Mesendoderm (in vitro differentiated cells): ENCODE measurements around the gene UBE2B.
"Not testable (repeated sequence)": the region's sequence is repeated elsewhere in the genome, so short reads cannot be mapped to it uniquely, and the experiment has no call there.

Experiments
- DNase-seq: peaks from one replicate; pipeline ENCODE4 v3.0.0; 2013
- H2AK5ac ChIP-seq: 2 replicates; pipeline ENCODE4 v1.6.1; 2013; ENCODE audit warnings: low read length, inconsistent platforms
- H2BK120ac ChIP-seq: 2 replicates; pipeline ENCODE4 v1.6.1; 2013; ENCODE audit warnings: low read depth, mild to moderate bottlenecking, low read length, moderate library complexity, mixed read lengths
- H2BK15ac ChIP-seq: replicated peaks from 2 replicates; pipeline ENCODE4 v1.6.1; 2013; ENCODE audit warnings: low read depth, mild to moderate bottlenecking, moderate library complexity
- H2BK5ac ChIP-seq: 2 replicates; pipeline ENCODE4 v1.6.1; 2013; ENCODE audit warnings: low read length, inconsistent platforms
- H3K18ac ChIP-seq: 2 replicates; pipeline ENCODE4 v1.6.1; 2013; ENCODE audit warnings: mild to moderate bottlenecking, low read length, mixed read lengths
- H3K23ac ChIP-seq: one replicate; pipeline ENCODE4 v1.6.1; 2013; ENCODE audit warnings: low read length
- H3K27ac ChIP-seq: 2 replicates; pipeline ENCODE4 v1.5.1; 2013; ENCODE audit warnings: low read depth, mild to moderate bottlenecking, inconsistent platforms, low read length, moderate library complexity
- H3K27me3 ChIP-seq: 2 replicates; pipeline ENCODE4 v1.6.1; 2013; ENCODE audit warnings: low read length, control low read depth, mild to moderate bottlenecking, inconsistent platforms; ENCODE audit not compliant: insufficient read depth, poor library complexity
- H3K36me3 ChIP-seq: 2 replicates; pipeline ENCODE4 v1.6.1; 2013; ENCODE audit warnings: low read length, inconsistent platforms; ENCODE audit not compliant: control insufficient read depth, insufficient read depth
- H3K4ac ChIP-seq: one replicate; pipeline ENCODE4 v1.6.1; 2013; ENCODE audit warnings: low read depth, mild to moderate bottlenecking, low read length, moderate library complexity
- H3K4me1 ChIP-seq: 2 replicates; pipeline ENCODE4 v1.6.1; 2013; ENCODE audit warnings: low read depth, low read length, inconsistent platforms; ENCODE audit not compliant: control insufficient read depth
- H3K4me2 ChIP-seq: 2 replicates; pipeline ENCODE4 v1.6.1; 2013; ENCODE audit warnings: low read length
- H3K4me3 ChIP-seq: 2 replicates; pipeline ENCODE4 v1.5.1; 2013; ENCODE audit warnings: mild to moderate bottlenecking, low read length
- H3K56ac ChIP-seq: one replicate; pipeline ENCODE4 v1.6.1; 2013; ENCODE audit warnings: low read length
- H3K79me1 ChIP-seq: 2 replicates; pipeline ENCODE4 v1.6.1; 2013; ENCODE audit warnings: low read length, inconsistent platforms
- H3K79me2 ChIP-seq: 2 replicates; pipeline ENCODE4 v1.6.1; 2013; ENCODE audit warnings: mild to moderate bottlenecking, low read length; ENCODE audit not compliant: control insufficient read depth, insufficient read depth
- H3K9ac ChIP-seq: 2 replicates; pipeline ENCODE4 v1.6.1; 2013; ENCODE audit warnings: low read length, inconsistent platforms
- H4K5ac ChIP-seq: one replicate; pipeline ENCODE4 v1.6.1; 2013; ENCODE audit warnings: low read length
- H4K8ac ChIP-seq: one replicate; pipeline ENCODE4 v1.6.1; 2013; ENCODE audit warnings: low read depth, mild to moderate bottlenecking, control low read depth, low read length, moderate library complexity
- WGBS: extraction: QIAGEN DNeasy Blood & Tissue Kit; methylation state at CpG from one replicate; pipeline ENCODE4 v1.1.7; 2013; ENCODE audit warnings: low lambda C conversion rate, missing lambda C conversion rate; ENCODE audit not compliant: insufficient coverage; ENCODE audit errors: extremely low coverage; 5-methylcytosine and 5-hydroxymethylcytosine counted together

Gene UBE2B

GRCh38 chr5:134345476-134345875 is 25.9 kb upstream of the UBE2B start:
- not testable (repeated sequence) for H3K4me3 ChIP-seq, H2BK120ac ChIP-seq, H3K36me3 ChIP-seq, H3K23ac ChIP-seq, H3K4me2 ChIP-seq, H2AK5ac ChIP-seq, H3K79me2 ChIP-seq, H3K79me1 ChIP-seq, H2BK15ac ChIP-seq, H3K27me3 ChIP-seq, H3K4me1 ChIP-seq, H4K8ac ChIP-seq
- Histone ChIP-seq H3K9ac (peak overlapping the region; percentile 50), H3K27ac (peak overlapping the region; percentile 95), H3K4ac (peak overlapping the region; percentile 98), H2BK5ac (peak overlapping the region; percentile 72), H4K5ac (peak overlapping the region; percentile 79), H3K18ac (peak overlapping the region; percentile 92), H3K56ac (peak overlapping the region; percentile 88)
- no CpG with 5 or more reads among the region's 3 CpGs for WGBS
- DNase-seq: peak; percentile 96

GRCh38 chr5:134345996-134346395 is 25.4 kb upstream of the UBE2B start:
- Histone ChIP-seq H3K4ac (peak overlapping the region; percentile 55), H2BK120ac (peak overlapping the region; percentile 92), H3K4me2 (no peak overlapping the region), H3K9ac (peak overlapping the region; percentile 51), H3K4me3 (no peak overlapping the region), H2BK5ac (peak overlapping the region; percentile 92), H3K27me3 (no peaks in the 10 kb centered on the region), H3K4me1 (peaks cover 8% of the 10 kb centered on the region), H3K36me3 (no peaks in the 10 kb centered on the region), H2BK15ac (peak overlapping the region; percentile 23), H4K5ac (peak overlapping the region; percentile 79), H3K79me1 (no peaks in the 10 kb centered on the region), H3K23ac (peak overlapping the region; percentile 68), H3K27ac (peak overlapping the region; percentile 95), H3K56ac (peak overlapping the region; percentile 78), H2AK5ac (no peak overlapping the region), H3K18ac (peak overlapping the region; percentile 92), H4K8ac (no peak overlapping the region), H3K79me2 (no peaks in the 10 kb centered on the region)
- no CpG with 5 or more reads among the region's 2 CpGs for WGBS
- DNase-seq: peak; percentile 96

- Histone ChIP-seq H3K9ac (no peak overlapping the region), H4K5ac (no peak overlapping the region), H4K8ac (no peak overlapping the region), H3K27ac (no peak overlapping the region), H2AK5ac (no peak overlapping the region), H3K56ac (no peak overlapping the region), H2BK15ac (no peak overlapping the region), H3K4me1 (peaks cover 8% of the 10 kb centered on the region), H3K79me2 (no peaks in the 10 kb centered on the region), H3K4ac (no peak overlapping the region), H2BK5ac (no peak overlapping the region), H3K23ac (no peak overlapping the region), H2BK120ac (no peak overlapping the region), H3K4me3 (no peak overlapping the region), H3K79me1 (no peaks in the 10 kb centered on the region), H3K27me3 (no peaks in the 10 kb centered on the region), H3K18ac (no peak overlapping the region), H3K4me2 (no peak overlapping the region), H3K36me3 (no peaks in the 10 kb centered on the region)
- no CpG with 5 or more reads among the region's 4 CpGs for WGBS
- no peak for DNase-seq
These were observed 21.9 kb upstream of the UBE2B start for GRCh38 chr5:134349463-134349862.

DNA sequence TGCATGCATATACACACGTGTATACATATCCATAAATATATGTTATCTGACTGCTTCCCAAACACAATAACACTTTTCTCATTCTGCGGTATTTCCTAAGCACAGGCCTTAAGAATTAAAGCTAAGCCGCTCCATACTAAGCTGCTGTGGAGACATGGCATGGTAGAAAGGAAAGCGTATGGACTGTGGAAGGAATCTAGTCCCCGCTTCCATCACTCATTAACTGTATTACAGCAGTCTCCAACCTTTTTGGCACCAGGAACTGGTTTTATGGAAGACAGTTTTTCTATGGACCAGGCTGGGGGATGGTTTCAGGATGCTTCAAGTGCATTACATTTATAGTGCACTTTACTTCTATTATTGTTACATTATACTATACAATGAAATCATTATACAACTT is 15.7 kb upstream of the UBE2B start:
- no peak overlapping the region for H2BK5ac ChIP-seq
- no peak overlapping the region for H3K4me3 ChIP-seq
- H2BK120ac ChIP-seq: no peak overlapping the region
- H3K79me1 ChIP-seq: no peaks in the 10 kb centered on the region
- no peak overlapping the region for H3K23ac ChIP-seq
- H3K9ac ChIP-seq: no peak overlapping the region
- no peaks in the 10 kb centered on the region for H3K79me2 ChIP-seq
- no peak overlapping the region for H3K4ac ChIP-seq
- H4K8ac ChIP-seq: no peak overlapping the region
- 100% methylated on average over 1 of the region's 5 CpGs for WGBS
- H2BK15ac ChIP-seq: no peak overlapping the region
- no peaks in the 10 kb centered on the region for H3K27me3 ChIP-seq
- no peaks in the 10 kb centered on the region for H3K36me3 ChIP-seq
- no peak overlapping the region for H4K5ac ChIP-seq
- DNase-seq: no peak
- H2AK5ac ChIP-seq: no peak overlapping the region
- H3K4me2 ChIP-seq: no peak overlapping the region
- no peak overlapping the region for H3K18ac ChIP-seq
- no peak overlapping the region for H3K27ac ChIP-seq
- H3K56ac ChIP-seq: no peak overlapping the region
- H3K4me1 ChIP-seq: no peaks in the 10 kb centered on the region

GRCh38 chr5:134365604-134366003 is 5.8 kb upstream of the UBE2B start:
- Histone ChIP-seq H2BK15ac (no peak overlapping the region), H3K36me3 (no peaks in the 10 kb centered on the region), H3K27ac (no peak overlapping the region), H3K27me3 (no peaks in the 10 kb centered on the region), H4K5ac (no peak overlapping the region), H3K79me2 (peaks cover 1% of the 10 kb centered on the region), H3K56ac (no peak overlapping the region), H3K4me1 (peaks cover 3% of the 10 kb centered on the region), H3K9ac (no peak overlapping the region), H4K8ac (no peak overlapping the region), H2BK5ac (no peak overlapping the region), H2BK120ac (no peak overlapping the region), H3K4ac (no peak overlapping the region), H2AK5ac (no peak overlapping the region), H3K4me3 (no peak overlapping the region), H3K23ac (no peak overlapping the region), H3K18ac (no peak overlapping the region), H3K79me1 (peaks cover 3% of the 10 kb centered on the region), H3K4me2 (no peak overlapping the region)
- 100% methylated on average over 1 of the region's 1 CpG for WGBS
- DNase-seq: no peak

GRCh38 chr5:134370311-134370870 is 978 bp upstream of the UBE2B start:
- Histone ChIP-seq H3K4me1 (peaks cover 3% of the 10 kb centered on the region), H3K27ac (no peak overlapping the region), H4K5ac (peak overlapping the region; percentile 72), H2BK120ac (no peak overlapping the region), H3K79me2 (peaks cover 32% of the 10 kb centered on the region), H3K27me3 (no peaks in the 10 kb centered on the region), H2BK5ac (no peak overlapping the region), H3K23ac (no peak overlapping the region), H3K9ac (peak overlapping the region; percentile 71), H3K18ac (peak overlapping the region; percentile 22), H3K4me2 (peak overlapping the region; percentile 53), H3K4me3 (peak overlapping the region; percentile 5), H3K4ac (peak overlapping the region; percentile 60), H3K36me3 (peaks cover 1% of the 10 kb centered on the region), H3K79me1 (peaks cover 4% of the 10 kb centered on the region), H2AK5ac (no peak overlapping the region), H3K56ac (peak overlapping the region; percentile 89), H4K8ac (no peak overlapping the region), H2BK15ac (no peak overlapping the region)
- no CpG with 5 or more reads among the region's 5 CpGs for WGBS
- DNase-seq: no peak
